Stomach smooth muscle (tissue), 2 donors: ENCODE data around the gene GALT.

Experiments
- H3K27ac ChIP-seq: one replicate; pipeline ENCODE4 v1.7.0; 2013; ENCODE audit warnings: mild to moderate bottlenecking, low read length, inconsistent platforms
- H3K27me3 ChIP-seq, 2 donors: one replicate each; pipeline ENCODE4 v1.7.0; 2013; ENCODE audit warnings: low read length in 2 of 2; ENCODE audit not compliant: insufficient read depth in 2 of 2, control insufficient read depth in 1 of 2
- H3K36me3 ChIP-seq, 2 donors: one replicate each; pipeline ENCODE4 v1.7.0; 2013; ENCODE audit warnings: low read length in 2 of 2; ENCODE audit not compliant: control insufficient read depth in 2 of 2, insufficient read depth in 2 of 2
- H3K4me1 ChIP-seq: one replicate; pipeline ENCODE4 v1.7.0; 2013; ENCODE audit warnings: low read length; ENCODE audit not compliant: control insufficient read depth, insufficient read depth
- H3K4me3 ChIP-seq, 2 donors: one replicate each; pipeline ENCODE4 v1.7.0; 2013; ENCODE audit warnings: low read length in 2 of 2
- H3K9ac ChIP-seq, 2 donors: one replicate each; pipeline ENCODE4 v1.7.0; 2013; ENCODE audit warnings: low read length in 2 of 2, mild to moderate bottlenecking in 1 of 2
- H3K9me3 ChIP-seq, 2 donors: one replicate each; pipeline ENCODE4 v1.7.0; 2013; ENCODE audit warnings: low read length in 2 of 2; ENCODE audit not compliant: control insufficient read depth in 2 of 2
- donor health status: healthy.
- donor health status: Pancreatic carcinoma.

GALT gene

GRCh38 chr9:34665067-34665380 lies 18.5 kb downstream of the GALT start:
- Histone ChIP-seq H3K9me3 (peaks cover 0 to 3% of the 10 kb centered on the region in 2 donors), H3K4me3 (peak overlapping the region; percentile 53 to 74), H3K9ac (peak overlapping the region; percentile 42 to 71), H3K27me3 (no peaks in the 10 kb centered on the region), H3K27ac (peak overlapping the region; percentile 82), H3K4me1 (peaks cover 33% of the 10 kb centered on the region), H3K36me3 (peaks cover 14 to 32% of the 10 kb centered on the region in 2 donors)

- H3K36me3 ChIP-seq = peaks cover 9 to 28% of the 10 kb centered on the region in 2 donors
- H3K4me1 ChIP-seq = peaks cover 33% of the 10 kb centered on the region
- peak overlapping the region; percentile 92 for H3K4me3 ChIP-seq
- peaks cover 0 to 3% of the 10 kb centered on the region in 2 donors for H3K9me3 ChIP-seq
- peak overlapping the region; percentile 94 to 99 for H3K9ac ChIP-seq
- H3K27ac ChIP-seq = peak overlapping the region; percentile 99
- H3K27me3 ChIP-seq = no peaks in the 10 kb centered on the region
Measured at GRCh38 chr9:34665381-34666250, 19.1 kb downstream of the GALT start.

- Histone ChIP-seq H3K27ac (no peak overlapping the region), H3K4me1 (peaks cover 18% of the 10 kb centered on the region), H3K9me3 (peaks cover 0 to 3% of the 10 kb centered on the region in 2 donors), H3K9ac (no peak overlapping the region), H3K4me3 (no peak overlapping the region), H3K27me3 (no peaks in the 10 kb centered on the region), H3K36me3 (peaks cover 5 to 19% of the 10 kb centered on the region in 2 donors)
Measured at GRCh38 chr9:34669809-34670562, 23.5 kb downstream of the GALT start.

- no peak overlapping the region for H3K4me3 ChIP-seq
- no peaks in the 10 kb centered on the region for H3K27me3 ChIP-seq
Measured at GRCh38 chr9:34671307-34671706, 24.8 kb downstream of the GALT start.

GRCh38 chr9:34674440-34674839 lies 28.0 kb downstream of the GALT start:
- Histone ChIP-seq H3K9ac (no peak overlapping the region), H3K27ac (no peak overlapping the region), H3K9me3 (peaks cover 0 to 3% of the 10 kb centered on the region in 2 donors), H3K4me3 (no peak overlapping the region), H3K36me3 (peaks cover 5 to 9% of the 10 kb centered on the region in 2 donors), H3K4me1 (no peaks in the 10 kb centered on the region), H3K27me3 (no peaks in the 10 kb centered on the region)

More at GRCh38 chr9:34671307-34671706, 24.8 kb downstream of the GALT start:
- peaks cover 16% of the 10 kb centered on the region for H3K4me1 ChIP-seq
- H3K9ac ChIP-seq = no peak overlapping the region
- peaks cover 0 to 3% of the 10 kb centered on the region in 2 donors for H3K9me3 ChIP-seq
- no peak overlapping the region for H3K27ac ChIP-seq
- H3K36me3 ChIP-seq = peaks cover 5 to 19% of the 10 kb centered on the region in 2 donors

- H3K9me3 ChIP-seq = no peaks in the 10 kb centered on the region
- no peak overlapping the region for H3K9ac ChIP-seq
- H3K4me3 ChIP-seq = no peak overlapping the region
- H3K27me3 ChIP-seq = no peaks in the 10 kb centered on the region
- peaks cover 0 to 3% of the 10 kb centered on the region in 2 donors for H3K36me3 ChIP-seq
- H3K4me1 ChIP-seq = no peaks in the 10 kb centered on the region
- no peak overlapping the region for H3K27ac ChIP-seq
Measured at GRCh38 chr9:34675048-34675714, 28.7 kb downstream of the GALT start.

GRCh38 chr9:34675869-34676268 lies 29.4 kb downstream of the GALT start:
- Histone ChIP-seq H3K36me3 (peaks cover 0 to 3% of the 10 kb centered on the region in 2 donors), H3K4me1 (no peaks in the 10 kb centered on the region), H3K9ac (no peak overlapping the region), H3K27ac (no peak overlapping the region), H3K9me3 (no peaks in the 10 kb centered on the region), H3K27me3 (no peaks in the 10 kb centered on the region), H3K4me3 (no peak overlapping the region)

GRCh38 chr9:34684145-34684544 lies 37.7 kb downstream of the GALT start:
- Histone ChIP-seq H3K27me3 (no peaks in the 10 kb centered on the region), H3K9ac (no peak overlapping the region), H3K4me1 (peaks cover 15% of the 10 kb centered on the region), H3K36me3 (peaks cover 0 to 6% of the 10 kb centered on the region in 2 donors), H3K4me3 (no peak overlapping the region), H3K27ac (no peak overlapping the region), H3K9me3 (no peaks in the 10 kb centered on the region)

- Histone ChIP-seq H3K27ac (no peak overlapping the region), H3K27me3 (no peaks in the 10 kb centered on the region), H3K36me3 (peaks cover 0 to 6% of the 10 kb centered on the region in 2 donors), H3K9ac (no peak overlapping the region), H3K9me3 (no peaks in the 10 kb centered on the region), H3K4me3 (no peak overlapping the region), H3K4me1 (peaks cover 15% of the 10 kb centered on the region)
Measured at GRCh38 chr9:34684816-34685215, 38.3 kb downstream of the GALT start.

GRCh38 chr9:34685591-34685990 lies 39.1 kb downstream of the GALT start:
- Histone ChIP-seq H3K4me1 (peaks cover 15% of the 10 kb centered on the region), H3K36me3 (peaks cover 0 to 6% of the 10 kb centered on the region in 2 donors), H3K4me3 (no peak overlapping the region), H3K27ac (no peak overlapping the region), H3K27me3 (no peaks in the 10 kb centered on the region), H3K9me3 (no peaks in the 10 kb centered on the region), H3K9ac (no peak overlapping the region)
